Measurements from ENCODE around the gene KCNJ9.
A peak's percentile ranks its signal among the peaks of the same experiment; 100 is the strongest.

KCNJ9 gene

DNA sequence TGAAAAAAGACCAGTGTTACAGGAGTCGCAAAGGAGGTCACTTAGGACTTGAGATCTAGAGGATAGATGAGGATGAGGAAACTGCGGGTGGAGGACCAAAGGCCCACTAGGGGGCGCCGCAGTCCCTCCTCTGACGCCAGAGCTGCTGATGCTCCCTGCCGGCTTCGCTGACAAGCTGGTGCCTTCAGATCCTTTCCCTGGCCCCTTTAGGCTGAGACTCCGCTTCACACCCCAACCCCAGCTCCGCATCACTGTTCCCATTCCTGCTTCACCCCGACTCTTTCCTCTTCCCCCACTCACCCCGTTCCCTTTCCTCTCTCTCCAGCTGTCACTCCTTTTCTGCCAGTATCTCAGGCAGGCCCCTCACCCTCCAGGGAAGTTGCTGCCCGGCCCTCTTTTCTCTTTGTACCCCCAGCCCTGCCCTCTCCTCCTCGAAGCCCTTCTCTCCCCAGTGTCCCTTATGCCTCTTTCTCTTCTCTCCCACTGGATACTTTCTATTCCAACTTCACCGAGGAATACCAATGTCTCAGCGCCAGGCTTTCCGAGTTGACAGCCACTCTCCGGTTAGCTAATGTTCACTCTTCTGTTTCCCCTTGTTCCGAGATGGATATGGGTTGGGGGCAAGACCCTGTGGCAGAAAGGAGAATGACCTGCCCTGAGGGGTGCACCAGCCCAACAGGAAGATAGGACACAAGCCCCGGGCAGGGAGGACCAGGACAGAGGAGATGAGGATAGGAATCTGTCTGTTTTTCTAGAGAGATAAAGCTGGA lies 4.5 kb downstream of the KCNJ9 start:
- peak; percentile 92 for DNase-seq (ENCODE audit: insufficient read length, low spot score)
- peak; percentile 51 for FAIRE-seq

DNA sequence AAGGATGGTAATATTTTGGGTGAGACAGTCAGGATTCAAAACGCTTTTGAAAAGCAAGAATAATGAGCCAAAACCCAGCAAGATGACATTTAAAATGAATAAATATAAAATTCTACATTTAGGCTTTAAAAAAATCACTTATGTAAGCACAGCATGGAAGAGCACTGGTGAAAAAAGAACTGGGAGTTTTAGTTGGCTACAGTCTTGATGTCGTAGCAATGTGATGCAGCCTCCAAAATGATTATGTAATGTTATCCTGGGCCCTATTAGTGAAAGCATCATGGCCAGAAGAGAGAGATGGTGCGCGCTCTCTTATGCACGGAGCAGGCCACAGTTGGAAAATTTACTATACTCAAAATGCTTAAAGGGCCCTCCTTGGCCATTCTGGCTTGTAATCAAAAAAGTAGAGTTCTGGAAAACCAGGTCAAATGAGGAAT lies 5.1 kb downstream of the KCNJ9 start:
- no peak for DNase-seq (ENCODE audit: insufficient read length, low spot score)
- FAIRE-seq: no peak

DNA sequence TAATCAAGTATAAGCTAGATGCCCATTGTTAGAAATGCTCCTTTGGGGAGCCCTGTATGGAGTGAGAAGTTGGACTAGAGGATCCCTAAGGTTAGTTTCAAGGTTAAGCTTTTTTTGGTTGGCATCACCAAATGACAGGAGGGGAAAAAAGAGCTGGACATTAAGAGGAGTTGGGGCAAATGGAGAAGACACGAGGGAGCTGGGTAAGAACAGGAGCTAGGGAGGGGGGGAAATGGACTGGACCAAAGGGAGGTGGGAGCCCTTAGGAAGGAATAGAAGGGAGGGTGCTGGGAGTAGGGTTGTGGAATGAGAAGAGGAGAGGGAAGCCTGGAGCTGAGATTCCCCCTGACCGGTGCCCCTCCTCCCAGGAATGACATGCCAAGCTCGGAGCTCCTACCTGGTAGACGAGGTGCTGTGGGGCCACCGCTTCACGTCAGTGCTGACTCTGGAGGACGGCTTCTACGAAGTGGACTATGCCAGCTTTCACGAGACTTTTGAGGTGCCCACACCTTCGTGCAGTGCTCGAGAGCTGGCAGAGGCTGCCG lies 5.9 kb downstream of the KCNJ9 start:
- FAIRE-seq: no peak
- no peak for DNase-seq (ENCODE audit: insufficient read length, low spot score)

DNA sequence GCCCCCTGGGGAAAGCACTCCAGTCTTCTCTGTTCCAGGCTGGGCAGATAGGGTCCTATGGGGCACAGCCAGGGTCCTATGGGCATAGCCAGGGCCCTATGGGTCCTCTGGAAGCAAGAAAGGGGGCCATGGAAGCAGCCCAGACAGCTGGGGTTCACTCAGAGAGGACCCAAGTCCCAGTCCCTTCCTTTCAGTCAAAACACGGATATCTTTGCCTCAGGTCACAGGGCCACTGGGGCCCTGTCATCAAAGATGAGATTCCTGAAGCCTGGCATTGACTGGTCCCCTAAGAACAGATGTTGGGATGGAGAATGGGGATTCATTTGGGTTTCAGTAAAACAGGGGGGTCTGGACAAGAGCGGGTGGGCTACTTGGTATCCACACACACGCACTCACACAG lies 8.5 kb downstream of the KCNJ9 start:
- FAIRE-seq: no peak
- DNase-seq (ENCODE audit: insufficient read length, low spot score): no peak

DNA sequence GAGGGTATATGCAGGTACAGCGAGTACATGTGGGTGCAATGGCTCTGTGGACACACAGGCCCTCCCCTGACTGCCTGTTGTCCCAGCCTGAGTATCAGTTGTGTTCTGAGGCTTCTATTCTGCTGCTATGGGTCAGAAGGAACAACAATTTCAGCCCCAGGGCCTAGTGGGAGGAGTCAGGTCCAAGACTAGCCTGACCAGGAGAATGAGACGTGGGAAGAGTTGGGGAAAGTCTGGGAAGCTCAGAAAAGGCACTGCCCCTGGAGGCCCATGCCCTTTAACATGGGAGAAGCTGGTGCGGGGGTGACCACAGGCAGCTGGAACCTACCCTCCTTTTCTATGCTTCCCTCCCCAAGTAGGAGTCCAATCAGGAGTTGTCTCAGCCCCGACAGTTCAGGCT lies 9.4 kb downstream of the KCNJ9 start:
- DNase-seq (ENCODE audit: insufficient read length, low spot score): no peak
- no peak for FAIRE-seq

DNA sequence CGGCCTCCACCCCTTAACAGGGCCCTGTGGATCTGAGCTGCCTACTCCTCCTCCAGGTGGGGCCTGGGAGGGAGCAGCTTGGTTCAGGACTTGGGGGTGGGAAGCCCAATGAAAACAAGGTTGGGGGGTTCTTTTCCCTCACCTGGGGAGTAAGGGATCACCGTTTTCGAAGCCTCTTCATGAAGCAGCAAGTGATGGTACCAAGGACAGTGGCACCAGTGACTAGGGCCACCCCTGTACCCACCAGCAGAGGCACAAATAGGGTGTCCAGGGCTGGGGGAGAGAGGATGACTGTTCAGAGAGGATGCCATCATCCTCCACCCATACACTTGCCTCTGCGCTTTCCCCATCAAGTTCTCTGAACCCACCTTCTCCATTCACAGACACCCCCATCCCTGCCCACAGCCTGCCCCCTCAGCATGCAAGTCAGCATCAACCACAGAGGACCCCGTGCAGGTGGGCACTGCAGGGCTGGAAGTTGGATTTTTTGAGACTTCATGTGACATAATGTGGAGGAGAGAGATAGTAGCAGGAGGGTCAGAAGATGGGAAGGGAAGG lies 10.4 kb downstream of the KCNJ9 start:
- FAIRE-seq: no peak
- DNase-seq (ENCODE audit: insufficient read length, low spot score): no peak

DNA sequence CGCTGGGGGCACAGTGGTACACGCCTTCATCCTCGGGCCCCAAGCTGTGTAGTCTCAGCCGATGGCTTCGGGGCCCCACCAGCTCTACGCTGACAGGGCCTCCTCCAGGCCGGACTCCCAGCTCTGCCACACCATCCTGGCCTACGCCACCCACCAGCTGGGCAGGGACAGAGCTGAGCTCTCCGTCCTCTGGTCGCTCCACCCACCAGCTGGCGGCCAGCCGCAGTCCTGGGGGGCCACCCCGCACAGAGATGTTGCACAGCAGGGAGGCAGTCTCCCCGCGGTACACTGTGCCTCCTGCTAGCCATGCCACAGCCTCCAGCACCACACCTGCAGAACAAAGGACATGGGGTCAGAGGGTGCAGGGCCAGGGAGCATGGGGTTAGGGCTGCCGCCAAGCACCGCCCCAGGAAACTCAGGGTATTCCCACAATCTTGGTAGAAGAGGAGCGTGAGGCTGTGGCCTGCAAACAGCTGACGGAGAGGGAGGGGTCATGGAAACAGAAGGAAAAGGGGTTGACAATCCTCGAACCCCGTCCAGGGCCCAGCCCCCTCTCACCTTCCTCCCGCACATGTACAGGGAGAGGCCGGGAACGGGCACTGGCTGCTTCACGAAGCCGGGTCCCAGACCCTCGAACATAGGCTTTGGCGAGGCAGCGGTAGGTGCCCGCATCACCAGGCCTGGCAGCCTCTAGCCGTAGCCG lies 11.2 kb downstream of the KCNJ9 start:
- FAIRE-seq (no peak), DNase-seq (ENCODE audit: insufficient read length, low spot score) (no peak)

DNA sequence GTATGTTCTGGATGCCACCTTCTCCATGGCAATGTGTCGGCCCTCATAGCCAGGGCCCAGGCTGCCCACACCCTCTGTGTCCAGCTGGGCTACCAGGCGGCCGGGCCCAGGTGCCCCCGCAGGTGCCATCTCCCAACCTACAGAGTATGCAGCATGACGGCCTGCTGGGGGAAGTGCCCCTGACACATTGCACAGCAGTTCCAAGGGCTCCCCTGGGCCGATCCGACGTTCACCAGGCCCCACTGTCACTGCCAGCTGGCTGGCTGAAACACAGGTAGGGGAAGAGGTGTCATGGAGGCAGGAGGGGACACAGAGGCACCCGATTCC lies 11.7 kb downstream of the KCNJ9 start:
- DNase-seq (ENCODE audit: insufficient read length, low spot score) (no peak), FAIRE-seq (no peak)

DNA sequence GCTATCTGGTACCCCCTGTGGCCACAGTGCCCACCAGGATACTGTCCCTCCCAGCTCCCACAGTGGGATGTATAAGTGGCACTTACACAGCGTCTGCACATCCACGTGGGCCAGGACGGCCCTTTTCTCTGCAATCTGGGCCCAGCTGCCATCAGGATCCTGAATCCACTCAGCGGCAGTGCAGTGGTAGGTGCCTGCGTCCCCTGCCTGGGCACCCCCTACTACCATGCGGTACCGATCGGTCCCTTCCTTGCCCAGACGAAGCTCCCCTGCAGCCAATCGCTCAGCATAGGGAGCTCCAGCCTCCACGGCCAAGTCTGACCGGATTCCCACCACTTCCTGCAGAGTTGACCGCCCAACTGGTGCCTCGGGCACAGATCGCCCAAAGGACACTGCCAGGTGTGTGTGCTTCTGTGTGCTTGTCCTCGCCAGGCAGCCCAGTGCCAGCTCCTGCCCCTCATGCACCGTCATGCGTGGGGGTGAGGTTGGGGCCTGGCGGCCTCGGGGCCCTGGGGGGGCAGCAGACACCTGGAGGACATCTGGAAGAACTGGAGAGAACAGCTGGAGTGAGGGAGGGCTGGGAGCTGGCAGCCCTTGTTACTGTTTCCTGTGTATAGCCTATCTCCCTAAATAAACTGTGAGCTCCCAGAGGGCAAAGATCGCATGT lies 12.4 kb downstream of the KCNJ9 start:
- FAIRE-seq (no peak), DNase-seq (ENCODE audit: insufficient read length, low spot score) (no peak)

DNA sequence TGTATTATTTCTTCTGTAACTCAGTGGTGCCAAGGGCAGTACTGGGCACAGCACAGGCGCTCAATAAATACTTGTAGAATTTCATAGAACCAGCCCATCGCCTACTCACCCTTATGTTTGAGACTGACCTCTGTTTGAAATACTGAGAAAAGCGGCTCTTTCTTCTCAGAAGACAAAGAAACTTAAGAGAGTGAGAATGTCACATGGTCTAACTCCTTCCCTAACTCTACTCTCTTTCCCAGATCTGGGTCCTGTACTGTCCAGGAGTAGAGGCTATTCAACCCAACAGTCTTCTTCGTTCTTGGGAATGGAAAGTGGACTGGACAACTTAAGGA lies 12.9 kb downstream of the KCNJ9 start:
- no peak for DNase-seq (ENCODE audit: insufficient read length, low spot score)
- no peak for FAIRE-seq

DNA sequence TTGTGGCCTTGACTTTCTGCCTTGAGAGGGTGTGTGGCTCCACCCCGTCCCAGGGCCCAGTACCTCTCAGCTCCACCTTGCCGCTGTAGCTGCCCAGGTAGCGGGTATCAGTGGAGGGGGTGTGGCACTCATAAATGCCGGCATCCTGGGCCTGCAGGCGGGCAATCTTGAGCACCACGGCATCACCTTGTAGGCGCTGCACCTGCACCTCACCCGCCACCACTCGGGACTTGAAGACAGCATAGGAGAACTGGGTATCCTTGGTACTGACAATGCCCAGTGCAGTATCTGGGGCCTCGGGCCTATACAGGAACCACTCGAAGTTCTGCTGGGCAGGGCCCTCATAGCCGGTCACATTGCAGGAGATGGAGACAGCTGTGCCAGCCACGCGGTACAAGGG lies 13.5 kb downstream of the KCNJ9 start:
- FAIRE-seq (no peak), DNase-seq (ENCODE audit: insufficient read length, low spot score) (no peak)

DNA sequence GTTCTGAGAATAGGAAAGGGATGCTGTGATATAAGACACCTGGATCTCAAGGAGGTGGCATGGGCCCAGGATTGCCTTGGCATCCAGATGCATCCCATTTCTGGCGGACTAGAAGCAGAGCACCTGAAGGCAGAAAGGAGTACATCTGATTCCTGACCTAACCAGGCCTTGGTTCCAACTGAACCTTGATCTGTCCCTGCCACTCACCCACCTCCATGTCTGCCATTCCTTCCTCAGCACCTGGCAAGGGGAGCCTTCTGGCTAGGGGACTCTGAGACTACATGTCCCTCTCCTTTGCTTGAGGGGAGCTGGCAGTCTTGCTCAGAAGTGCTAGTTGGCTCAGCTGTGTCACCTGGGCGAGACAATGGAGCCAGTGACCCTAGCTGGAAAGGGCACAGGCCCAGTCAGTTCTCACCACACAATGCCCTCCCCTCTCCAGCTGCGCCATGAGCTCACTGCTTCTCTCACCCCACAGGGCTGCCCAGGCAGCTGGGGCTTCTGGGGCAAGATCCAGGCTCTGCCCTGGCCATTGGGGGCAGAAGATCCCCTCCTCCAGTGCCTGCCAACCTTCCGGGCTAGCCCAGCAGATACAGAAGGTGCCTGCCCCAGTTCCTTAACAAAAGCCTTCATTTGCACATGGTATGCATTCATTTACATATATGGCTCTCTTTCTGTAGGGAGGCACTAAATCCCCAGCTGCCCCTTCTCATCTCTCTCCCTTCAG lies 14.2 kb downstream of the KCNJ9 start:
- no peak for FAIRE-seq
- DNase-seq (ENCODE audit: insufficient read length, low spot score): no peak

DNA sequence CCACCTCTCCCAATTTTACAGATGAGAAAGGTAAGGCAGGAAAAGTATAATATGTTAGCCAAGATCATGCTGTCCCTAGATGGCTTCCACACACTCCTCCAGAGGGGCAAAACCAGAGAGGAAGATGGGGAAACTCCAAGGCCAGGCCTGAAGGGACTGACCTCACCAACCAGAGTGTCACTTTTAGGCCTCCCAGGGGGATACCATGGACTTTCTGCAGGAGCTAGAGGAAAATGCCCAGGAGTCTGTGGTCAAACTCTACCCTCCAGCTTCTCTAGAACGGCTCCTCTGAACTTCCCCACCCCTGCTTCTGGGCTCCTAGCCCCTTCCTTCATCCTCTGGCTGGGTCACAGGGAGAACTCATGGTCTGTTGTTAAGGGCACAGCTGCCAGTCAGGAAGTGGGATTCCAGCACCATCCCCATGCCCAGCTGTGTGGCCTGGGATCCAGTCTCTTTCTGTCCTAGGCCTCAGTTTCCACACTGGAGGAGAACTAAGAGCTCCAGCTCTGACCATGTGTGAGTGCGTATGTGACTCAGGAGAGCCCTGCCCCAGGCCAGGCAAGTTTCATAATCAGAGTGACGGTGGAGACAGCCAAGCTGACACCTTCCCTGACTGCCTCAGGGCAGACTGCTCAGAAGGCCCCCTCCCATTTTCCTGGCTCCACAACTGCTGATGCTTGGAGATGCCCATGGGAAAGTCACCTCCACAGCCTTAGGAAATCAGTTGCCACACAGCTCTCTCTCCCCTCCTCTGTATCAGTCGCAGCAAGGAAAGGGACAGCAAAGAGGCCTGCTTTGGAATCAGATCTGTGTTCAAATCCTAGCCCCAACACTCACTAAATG lies 15.2 kb downstream of the KCNJ9 start:
- FAIRE-seq (peak; percentile 69), DNase-seq (ENCODE audit: insufficient read length, low spot score) (no peak)

DNA sequence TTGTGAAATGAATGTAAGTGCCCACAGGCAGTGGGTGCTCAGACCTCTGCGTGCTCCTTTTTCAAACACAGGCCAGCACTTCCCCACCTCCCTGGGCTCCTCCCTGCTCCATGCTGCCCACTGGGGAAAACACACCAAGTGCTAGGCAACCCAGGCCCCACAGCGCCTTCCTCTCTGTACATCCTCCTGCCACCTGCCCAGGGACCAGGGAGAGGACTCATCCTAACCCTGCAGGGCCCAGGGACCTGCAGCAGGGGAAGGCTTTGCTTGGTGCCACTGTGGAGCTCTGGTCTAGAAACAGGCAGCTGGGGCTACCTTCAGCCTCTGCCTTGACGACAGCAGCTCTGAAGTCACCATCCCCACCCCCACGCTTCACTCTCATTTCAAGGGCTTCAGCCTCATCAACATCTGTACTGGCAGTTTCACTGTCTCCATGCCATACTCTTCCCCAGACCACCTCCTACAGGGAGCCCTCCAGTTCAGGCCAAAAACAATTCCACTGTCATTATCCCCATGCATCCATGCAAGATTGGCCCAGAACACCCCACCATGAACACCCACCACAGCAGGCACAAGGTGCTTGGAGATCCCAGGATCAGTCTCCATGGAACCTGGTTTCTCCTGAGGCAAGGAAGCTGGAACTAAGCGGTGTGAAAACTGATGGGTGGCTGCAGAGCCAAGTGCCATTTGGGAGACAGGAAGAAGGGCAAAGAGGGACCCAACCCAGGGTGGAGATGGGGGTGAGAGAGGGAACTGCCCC lies 16.0 kb downstream of the KCNJ9 start:
- peak; percentile 68 for FAIRE-seq
- DNase-seq (ENCODE audit: insufficient read length, low spot score): no peak

DNA sequence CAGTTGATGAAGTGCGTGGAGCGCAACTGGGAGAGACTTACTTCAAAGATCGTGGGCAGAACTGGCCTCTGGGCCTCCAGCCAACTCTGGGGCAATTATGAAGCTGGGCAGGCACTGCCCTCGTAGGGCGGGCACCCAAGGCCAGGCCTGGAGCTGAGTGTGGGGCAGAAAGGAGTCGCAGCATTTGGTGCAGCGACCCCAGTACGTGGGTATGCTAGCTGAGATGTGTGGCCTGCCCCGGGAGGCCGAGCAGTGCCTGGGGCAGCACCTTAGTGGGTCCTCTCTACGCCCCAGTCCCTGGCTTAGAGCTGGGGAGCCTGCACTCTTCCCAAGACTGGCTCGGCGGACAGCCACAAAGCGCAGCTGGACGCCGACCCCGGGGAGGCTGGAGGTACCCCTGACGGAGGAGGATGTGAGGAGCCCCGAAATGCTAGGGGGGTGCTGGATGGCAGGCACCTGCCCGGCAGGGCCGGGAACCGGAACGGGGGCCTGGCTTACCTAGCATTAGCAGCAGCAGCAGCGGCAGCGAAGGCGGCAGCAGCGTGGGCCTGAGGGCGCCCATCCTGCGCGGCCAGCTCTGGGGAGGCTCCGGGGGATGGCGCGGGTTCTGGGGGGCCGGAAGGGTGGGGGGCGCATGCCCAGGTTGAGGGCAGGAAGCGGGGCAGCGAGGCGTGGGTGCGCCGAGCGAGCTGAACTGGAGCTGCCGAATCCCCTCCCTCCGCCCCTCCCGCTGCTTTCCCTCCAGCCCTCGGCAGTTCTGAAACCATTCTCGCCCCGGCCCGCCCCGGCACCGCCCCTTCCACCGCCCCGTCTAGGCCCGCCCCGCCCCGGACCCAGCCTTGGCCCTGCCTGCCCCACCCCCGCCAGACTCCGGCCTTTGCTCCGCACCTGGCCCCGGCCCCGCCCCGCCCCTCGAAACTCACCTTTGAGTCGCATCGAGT lies 16.8 kb downstream of the KCNJ9 start, which contains the start of gene IGSF8:
IGSF8 (minus strand) TSS at position 709 of the 941 bp plus-strand sequence; CDS start at position 562, 147 bp downstream.
- FAIRE-seq: peak; percentile 74
- peak; percentile 90 for DNase-seq (ENCODE audit: insufficient read length, low spot score)

DNA sequence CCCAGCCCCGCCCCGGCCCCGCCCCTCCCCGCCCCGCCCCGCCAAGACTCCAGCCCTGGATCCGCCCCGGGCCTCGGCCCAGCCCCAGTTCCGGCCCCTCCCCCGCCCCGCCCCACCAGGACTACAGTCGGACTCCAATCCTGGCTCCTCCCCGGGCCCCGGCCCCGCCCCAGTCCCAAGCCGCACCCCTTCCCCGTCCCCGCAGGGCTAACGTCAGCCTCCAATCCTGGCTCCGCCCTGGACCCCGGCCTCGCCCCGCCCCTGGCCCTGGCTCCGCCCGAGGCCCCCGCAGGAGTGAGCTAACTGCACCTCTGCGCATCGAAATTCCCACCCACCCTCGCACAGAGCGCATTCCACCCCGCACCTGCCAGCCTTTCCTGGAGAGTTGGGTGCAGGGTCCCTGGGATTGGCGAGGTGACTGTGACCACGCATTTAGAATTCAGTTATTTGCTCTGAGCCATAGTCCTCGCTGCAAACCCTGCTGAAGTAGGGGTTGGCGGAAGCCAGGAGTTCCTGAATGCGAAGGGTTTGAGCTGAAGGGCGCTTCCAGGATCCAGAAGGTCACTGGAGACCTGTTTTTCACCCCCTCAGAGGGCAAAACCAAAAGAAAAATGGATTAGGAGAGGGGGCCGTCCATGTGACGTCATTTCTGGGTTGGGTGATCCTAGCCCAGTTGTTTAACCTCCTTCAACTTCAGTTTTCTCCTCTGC lies 17.7 kb downstream of the KCNJ9 start:
- peak; percentile 94 for DNase-seq (ENCODE audit: insufficient read length, low spot score)
- FAIRE-seq: peak; percentile 89

DNA sequence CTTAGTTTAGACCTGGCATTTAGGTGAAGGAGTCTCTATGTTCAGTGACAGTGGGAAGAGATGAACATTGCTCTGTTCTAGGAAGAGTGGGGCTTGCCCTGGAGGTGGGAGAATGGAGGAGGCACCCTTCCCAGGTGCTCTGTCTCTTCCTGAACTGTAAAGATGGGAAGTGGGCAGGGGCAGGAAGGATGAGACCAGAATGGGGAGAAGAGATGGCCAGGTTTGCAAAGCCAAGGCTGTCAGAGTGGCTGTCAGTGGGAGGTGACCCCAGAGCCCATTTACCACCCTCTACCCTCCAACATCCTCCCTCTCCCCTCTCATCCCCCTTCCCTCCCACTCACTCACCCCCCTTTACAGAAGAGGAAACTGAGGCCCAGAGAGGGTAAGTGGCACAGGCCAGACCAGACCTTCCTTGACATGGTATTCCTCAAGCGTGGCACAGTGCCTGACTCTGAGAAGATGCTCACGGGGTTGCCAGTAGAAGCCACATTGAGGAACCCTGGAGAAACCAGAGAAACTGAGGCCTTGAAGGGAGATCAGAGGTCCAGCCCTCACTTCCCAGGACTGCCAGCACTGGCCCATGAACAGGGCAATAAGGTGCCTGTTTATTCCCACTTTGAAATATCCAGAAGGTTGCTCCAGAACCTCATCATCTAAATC lies 18.5 kb downstream of the KCNJ9 start:
- no peak for FAIRE-seq

More for the DNA sequence above, 18.5 kb downstream of the KCNJ9 start:
- DNase-seq (ENCODE audit: insufficient read length, low spot score): no peak

All from GM19239 (cell line).